B cell (primary cell): ENCODE results near the gene TGFBR2. TPM values are rescaled to one million over a fixed set of nuclear protein-coding genes. Genes with fewer than 3 reads are reported as not detected.

Experiments used
- ATAC-seq: fragments of 200-7000 bp; cut with Tn5 transposase; one replicate; pipeline ENCODE4 v1.10.0; 2021; ENCODE audit warnings: low read depth, mild to moderate bottlenecking, moderate number of reproducible peaks, moderate library complexity
- CTCF ChIA-PET: fragments of 350-600 bp; sonication (Branson Sonifier 250); formaldehyde crosslinking; loops from one replicate; lab custom pipeline; 2021; ENCODE audit warnings: antibody characterized with exemption, inconsistent platforms; lab: Charles Lee
- POLR2A ChIA-PET: fragments of 350-600 bp; sonication (Branson Sonifier 250); formaldehyde crosslinking; loops from one replicate; lab custom pipeline; 2021; ENCODE audit warnings: antibody characterized with exemption; lab: Charles Lee
- DNase-seq: peaks from one replicate; pipeline ENCODE4 v3.0.0; 2013
- H2AFZ ChIP-seq: 2 replicates; pipeline ENCODE4 v1.6.1; 2012; ENCODE audit warnings: mild to moderate bottlenecking, low read depth, low read length; ENCODE audit not compliant: insufficient read depth, poor library complexity, severe bottlenecking
- H3K27ac ChIP-seq, 2 donors: 1 replicate in 1 of 2; 2 replicates in 1 of 2; pipeline ENCODE4 v1.5.1; 2012 to 2013; ENCODE audit warnings: low read length in 2 of 2, mild to moderate bottlenecking in 2 of 2, moderate library complexity in 1 of 2
- H3K27me3 ChIP-seq, 4 experiments: fragments of 200-600 bp in 1 of 4; sonication (generic) in 1 of 4; replicated peaks in 1 of 4; 1 replicate in 2 of 4; 2 replicates in 2 of 4; pipeline versions ENCODE4 v1.6.1 to v1.7.0; 2013 to 2016; ENCODE audit warnings: low read length in 3 of 4, mild to moderate bottlenecking in 2 of 4, mixed read lengths in 1 of 4, moderate library complexity in 1 of 4; ENCODE audit not compliant: insufficient read depth in 4 of 4, control insufficient read depth in 3 of 4; ENCODE audit errors: control extremely low read depth in 1 of 4
- H3K36me3 ChIP-seq, 2 experiments: replicated peaks in 1 of 2; 1 replicate in 1 of 2; 2 replicates in 1 of 2; pipeline versions ENCODE4 v1.6.1 to v1.7.1; 2013; ENCODE audit warnings: low read length in 1 of 2; ENCODE audit not compliant: insufficient read depth in 2 of 2, control insufficient read depth in 1 of 2; ENCODE audit errors: control extremely low read depth in 1 of 2, extremely low read depth in 1 of 2
- H3K4me1 ChIP-seq, 2 donors: fragments of 200-600 bp in 1 of 2; sonication (generic) in 1 of 2; 1 replicate in 1 of 2; 2 replicates in 1 of 2; pipeline versions ENCODE4 v1.5.1 to v1.6.1; 2013 to 2017; ENCODE audit warnings: low read length in 2 of 2; ENCODE audit not compliant: control insufficient read depth in 2 of 2, insufficient read depth in 2 of 2
- H3K4me2 ChIP-seq: replicated peaks from 2 replicates; pipeline ENCODE3; 2012; ENCODE audit warnings: mild to moderate bottlenecking, low read depth, low read length; ENCODE audit not compliant: poor library complexity, severe bottlenecking
- H3K4me3 ChIP-seq, 5 experiments: fragments of 200-600 bp in 1 of 5; sonication (generic) in 1 of 5; 1 replicate in 3 of 5; 2 replicates in 2 of 5; pipeline versions ENCODE4 v1.5.1 to v1.7.0; 2011 to 2016; ENCODE audit warnings: low read length in 4 of 5, mild to moderate bottlenecking in 4 of 5, low read depth in 2 of 5, control low read depth in 1 of 5, moderate library complexity in 1 of 5; ENCODE audit not compliant: insufficient read depth in 1 of 5; ENCODE audit errors: control extremely low read depth in 1 of 5, extremely low read depth in 1 of 5
- H3K79me2 ChIP-seq: fragments of 200-600 bp; sonication (generic); one replicate; pipeline ENCODE4 v1.6.0; 2016; ENCODE audit warnings: low read length; ENCODE audit not compliant: control insufficient read depth, insufficient read depth
- H3K9ac ChIP-seq: fragments of 200-600 bp; sonication (generic); 2 replicates; pipeline ENCODE4 v1.6.1; 2017; ENCODE audit warnings: mild to moderate bottlenecking, low read length, moderate library complexity
- H3K9me3 ChIP-seq, 3 donors: one replicate each; pipeline versions ENCODE4 v1.6.1 to v1.7.1; 2013; ENCODE audit warnings: low read length in 2 of 3; ENCODE audit not compliant: control insufficient read depth in 2 of 3, insufficient read depth in 1 of 3; ENCODE audit errors: control extremely low read depth in 1 of 3
- H4K20me1 ChIP-seq: 2 replicates; pipeline ENCODE4 v1.6.0; 2012; ENCODE audit warnings: mild to moderate bottlenecking, low read length; ENCODE audit not compliant: insufficient read depth, control insufficient read depth, poor library complexity, severe bottlenecking
- H3K27ac Mint-ChIP-seq: one replicate; pipeline ENCODE4 v1.8.0; 2021; ENCODE audit warnings: mixed read lengths
- H3K27me3 Mint-ChIP-seq: one replicate; pipeline ENCODE4 v1.8.0; 2021; ENCODE audit warnings: mixed read lengths
- H3K4me1 Mint-ChIP-seq: one replicate; pipeline ENCODE4 v1.8.0; 2021; ENCODE audit warnings: mixed read lengths
- H3K4me3 Mint-ChIP-seq: one replicate; pipeline ENCODE4 v1.8.0; 2021; ENCODE audit warnings: mixed read lengths
- H3K9me3 Mint-ChIP-seq: one replicate; pipeline ENCODE4 v1.8.0; 2022; ENCODE audit warnings: mixed read lengths; ENCODE audit not compliant: insufficient read depth
- CTCF ChIP-seq: fragments of 200-600 bp; IDR thresholded peaks from one replicate; pipeline ENCODE4 v1.8.0; 2022; ENCODE audit warnings: antibody characterized with exemption, mild to moderate bottlenecking
- EZH2 ChIP-seq: IDR thresholded peaks from 2 replicates; pipeline ENCODE4 v1.6.1; 2012; ENCODE audit warnings: borderline replicate concordance, low read depth, mild to moderate bottlenecking, moderate library complexity, low read length; ENCODE audit not compliant: insufficient read depth, poor library complexity, severe bottlenecking
- WGBS: methylation state at CpG from one replicate; pipeline ENCODE4 v1.1.5; 2013; ENCODE audit warnings: missing lambda C conversion rate; ENCODE audit not compliant: insufficient coverage; 5-methylcytosine and 5-hydroxymethylcytosine counted together
- intact Hi-C: fragments of 100-400 bp; cut with micrococcal nuclease; formaldehyde crosslinking; loops from one replicate; pipeline ENCODE4 v1.10.0; 2022
- polyA plus RNA-seq: library from polyadenylated mRNA; depleted of rRNA; stranded (reverse); fragments of >200 nt; gene quantifications from 2 replicates; pipeline ENCODE4 v1.2.3, GENCODE V29; 2012
- total RNA-seq, 2 donors: library from RNA; stranded (reverse); fragments of 120-200 nt in 1 of 2; gene quantifications; 1 replicate in 1 of 2; 2 replicates in 1 of 2; pipeline versions ENCODE4 v1.2.3 to v1.2.4, GENCODE V29; 2013 to 2022

The TGFBR2 gene
- total and polyA plus RNA-seq, 2 donors (not counting 1 experiment from before 2014, with no cell fraction given): 68.7 to 189 TPM

- ChIA-PET POLR2A (interaction anchor here (1.2 kb wide), 1 partner anchor 10 kb away, joined by 5 read pairs; no protein-coding TSS in a partner anchor), CTCF (interaction anchor here (1.5 to 2.1 kb wide), 3 partner anchors 39 to 455 kb away, joined by 6 to 8 read pairs (median 6); no protein-coding TSS in a partner anchor)
- Histone ChIP-seq H2AFZ (no peak overlapping the region), H3K4me3 (no peak overlapping the region), H3K4me2 (peak overlapping the region; percentile 63), H3K9me3 (no peaks in the 10 kb centered on the region), H3K36me3 (peaks cover 6 to 82% of the 10 kb centered on the region in 2 experiments), H3K9ac (no peak overlapping the region), H3K27me3 (no peaks in the 10 kb centered on the region), H3K4me1 (peaks cover 81 to 88% of the 10 kb centered on the region in 2 donors), H4K20me1 (no peaks in the 10 kb centered on the region), H3K27ac (peak overlapping the region; percentile 69 to 82), H3K79me2 (peaks cover 86% of the 10 kb centered on the region)
- no peaks in the 10 kb centered on the region for H3K27me3 Mint-ChIP-seq
- no peaks in the 10 kb centered on the region for H3K9me3 Mint-ChIP-seq
- ATAC-seq (no peak), DNase-seq (no peak)
- peak overlapping the region; percentile 79 for H3K4me3 Mint-ChIP-seq
- 83% methylated on average over 1 of the region's 1 CpG for WGBS
- no peak for TF ChIP-seq EZH2
- no peak for TF ChIP-seq CTCF
- H3K4me1 Mint-ChIP-seq: peaks cover 96% of the 10 kb centered on the region
- H3K27ac Mint-ChIP-seq: peak overlapping the region; percentile 87
- intact Hi-C loops: loop anchor here (10.0 kb wide), 1 partner anchor 881 kb away; the partner anchor contains the start of gene STT3B
Measured at GRCh38 chr3:30654269-30654668, 47.9 kb downstream of the TGFBR2 start.

- Mint-ChIP-seq H3K4me3 (peak overlapping the region; percentile 79), H3K27ac (peak overlapping the region; percentile 87), H3K27me3 (no peaks in the 10 kb centered on the region), H3K9me3 (no peaks in the 10 kb centered on the region), H3K4me1 (peaks cover 91% of the 10 kb centered on the region)
- peak; percentile 69 for DNase-seq
- Histone ChIP-seq H3K4me1 (peaks cover 80 to 87% of the 10 kb centered on the region in 2 donors), H3K27ac (peak overlapping the region; percentile 69 to 82), H3K79me2 (peaks cover 92% of the 10 kb centered on the region), H3K36me3 (peaks cover 7 to 86% of the 10 kb centered on the region in 2 experiments), H2AFZ (no peak overlapping the region), H3K4me3 (peak overlapping the region in 1 of 5 experiments; percentile 38), H3K27me3 (no peaks in the 10 kb centered on the region), H3K4me2 (peak overlapping the region; percentile 63), H3K9me3 (no peaks in the 10 kb centered on the region), H3K9ac (peak overlapping the region; percentile 43), H4K20me1 (no peaks in the 10 kb centered on the region)
- CTCF ChIA-PET: interaction anchor here (0.6 to 1.8 kb wide), 9 partner anchors 10 to 795 kb away, joined by 3 to 6 read pairs (median 4); partner anchors contain the start of gene TGFBR2
- POLR2A ChIA-PET: interaction anchor here (1.2 to 1.4 kb wide), 2 partner anchors 11 to 48 kb away, joined by 4 to 5 read pairs; no protein-coding TSS in a partner anchor
- WGBS: 0% methylated on average over 1 of the region's 5 CpGs
- no peak for TF ChIP-seq CTCF
- TF ChIP-seq EZH2: no peak
- intact Hi-C loops: loop anchor here (5.0 to 10.0 kb wide), 3 partner anchors 33 to 880 kb away; partner anchors contain the start of gene STT3B
- ATAC-seq: peak; percentile 34
Measured at GRCh38 chr3:30655187-30655812, 48.9 kb downstream of the TGFBR2 start.
